Gastroesophageal sphincter (tissue), 4 donors: ENCODE results near the gene KCNH3. TPM values are rescaled to one million over a fixed set of nuclear protein-coding genes. Genes with fewer than 3 reads are reported as not detected.

Experiments
- ATAC-seq: fragments of 150-250 bp; one replicate; pipeline ENCODE4 v1.9.1; 2016; ENCODE audit warnings: mild to moderate bottlenecking, moderate library complexity
- H3K27ac ChIP-seq, 4 donors: fragments of 200-600 bp; sonication (generic) in 3 of 4; 1 replicate in 3 of 4; 2 replicates in 1 of 4; pipeline ENCODE4 v1.5.1; 2016 to 2019
- H3K27me3 ChIP-seq: fragments of 200-600 bp; sonication (generic); one replicate; pipeline ENCODE4 v1.5.1; 2019
- H3K36me3 ChIP-seq, 2 donors: fragments of 200-600 bp; sonication (generic); one replicate each; pipeline ENCODE4 v1.5.1; 2019; ENCODE audit warnings: control low read depth in 1 of 2
- H3K4me1 ChIP-seq, 3 donors: fragments of 200-600 bp; sonication (generic); 1 replicate in 2 of 3; 2 replicates in 1 of 3; pipeline ENCODE4 v1.5.1; 2016 to 2019; ENCODE audit warnings: control low read depth in 2 of 3
- H3K4me3 ChIP-seq, 2 donors: fragments of 200-600 bp; sonication (generic); one replicate each; pipeline ENCODE4 v1.5.1; 2019; ENCODE audit warnings: mild to moderate bottlenecking in 1 of 2, moderate library complexity in 1 of 2
- H3K9me3 ChIP-seq, 3 donors: fragments of 200-600 bp; sonication (generic); one replicate each; pipeline ENCODE4 v1.5.1; 2017 to 2019; ENCODE audit warnings: control low read depth in 2 of 3
- EP300 ChIP-seq: sonication (generic); formaldehyde crosslinking; IDR thresholded peaks from one replicate; pipeline ENCODE4 v1.6.1; 2017; ENCODE audit warnings: antibody characterized with exemption, mild to moderate bottlenecking
- POLR2A ChIP-seq, 2 donors: fragments of 450-650 bp; IDR thresholded peaks; one replicate each; pipeline ENCODE4 v1.6.1; 2017; ENCODE audit warnings: antibody characterized with exemption in 2 of 2, mild to moderate bottlenecking in 2 of 2, moderate library complexity in 1 of 2
- POLR2AphosphoS5 ChIP-seq: sonication (generic); formaldehyde crosslinking; IDR thresholded peaks from one replicate; pipeline ENCODE4 v1.6.1; 2017; ENCODE audit warnings: antibody characterized with exemption
- WGBS, 2 donors: methylation state at CpG; one replicate each; pipeline ENCODE4 v1.1.5; 2018; ENCODE audit warnings: low coverage in 1 of 2; 5-methylcytosine and 5-hydroxymethylcytosine counted together
- total RNA-seq, 4 donors: library from RNA; depleted of rRNA; stranded (reverse); fragments of >200 nt; gene quantifications; one replicate each; pipeline ENCODE4 v1.1.0, GENCODE V29; 2016
- TF ChIP-seq, protein P1 (sequence below), 4 experiments: fragments of 200-600 bp in 2 of 4; fragments of 450-650 bp in 2 of 4; sonication (generic) in 1 of 4; IDR thresholded peaks; one replicate each; pipeline ENCODE4 v1.5.1; 2017 to 2019; ENCODE audit warnings: antibody characterized with exemption in 4 of 4, mild to moderate bottlenecking in 2 of 4, moderate library complexity in 2 of 4

KCNH3 gene
- total RNA-seq, 4 donors from 2014 or later = 0.13 to 0.69 (median 0.31) TPM; not detected in 1

DNA sequence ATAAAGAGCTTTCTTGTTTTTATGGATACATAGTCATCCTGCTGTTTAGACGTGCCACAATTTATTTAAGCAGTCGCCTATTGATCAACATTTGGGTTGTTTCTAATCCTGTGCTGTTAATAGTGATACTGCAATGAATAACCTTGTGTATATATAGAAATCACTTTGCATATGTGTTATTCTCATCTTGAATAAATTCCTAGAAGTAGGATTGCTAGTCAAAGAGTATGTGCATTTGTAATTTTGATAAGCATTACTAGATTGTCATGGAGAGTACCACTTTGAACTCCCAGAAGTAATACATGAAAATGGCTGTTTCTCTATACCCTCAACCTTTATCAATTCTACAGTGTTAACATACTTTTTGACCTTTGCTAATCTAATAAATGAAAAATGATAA is 44.9 kb upstream of the KCNH3 start:
- WGBS, 2 donors = 88 to 100% methylated on average over 2 of the region's 2 CpGs
- H3K36me3 ChIP-seq = peaks cover 0 to 50% of the 10 kb centered on the region in 2 donors

DNA sequence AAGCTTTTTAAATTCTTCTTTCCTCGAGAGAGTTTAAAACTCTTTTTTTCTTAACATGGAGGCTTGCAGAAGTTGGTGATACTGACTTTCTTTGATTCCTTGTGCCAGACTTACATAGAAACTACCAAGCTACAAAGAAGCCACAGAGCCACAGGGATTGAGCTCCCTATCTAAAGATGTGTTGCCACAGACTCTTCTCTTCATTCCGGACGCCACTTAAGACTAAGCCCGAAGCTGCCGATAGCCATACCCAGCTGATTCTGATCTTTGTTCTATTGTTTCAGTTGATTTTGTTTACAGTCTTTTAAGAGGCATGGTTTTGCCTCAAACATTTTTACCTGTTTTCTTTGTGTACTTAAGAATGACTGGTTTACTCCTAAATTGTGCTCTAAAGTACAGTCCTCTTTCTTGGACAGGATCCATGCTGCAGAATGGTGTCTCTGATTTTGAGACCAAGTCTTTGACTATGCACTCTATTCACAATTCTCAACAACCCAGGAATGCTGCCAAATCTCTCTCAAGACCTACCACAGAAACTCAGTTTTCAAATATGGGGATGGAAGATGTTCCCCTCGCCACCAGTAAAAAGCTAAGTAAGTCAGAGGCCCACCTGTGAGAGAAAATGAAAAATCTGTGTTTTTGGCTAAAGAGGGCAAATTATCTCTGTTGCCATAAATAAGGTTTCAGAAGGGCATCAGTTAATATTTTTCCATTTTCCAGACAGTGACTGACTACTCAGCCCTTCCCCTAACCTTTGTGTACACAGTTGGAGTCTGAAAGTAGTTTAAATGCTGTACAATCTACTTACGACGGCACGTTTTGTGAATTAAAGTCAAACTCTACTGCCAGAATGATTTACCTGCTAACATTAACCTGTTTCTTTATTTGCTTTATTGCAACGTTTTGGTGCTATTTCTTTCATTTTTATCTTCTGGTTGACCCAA is 42.1 kb upstream of the KCNH3 start:
- Histone ChIP-seq H3K4me3 (no peak overlapping the region), H3K27ac (no peak overlapping the region), H3K9me3 (no peaks in the 10 kb centered on the region), H3K36me3 (peaks cover 2 to 50% of the 10 kb centered on the region in 2 donors), H3K27me3 (no peaks in the 10 kb centered on the region), H3K4me1 (no peaks in the 10 kb centered on the region)
- TF ChIP-seq POLR2AphosphoS5 (no peak), POLR2A (IDR thresholded peaks at IDR 0.05) (no peak), EP300 (no peak)
- TF ChIP-seq, protein P1, sequence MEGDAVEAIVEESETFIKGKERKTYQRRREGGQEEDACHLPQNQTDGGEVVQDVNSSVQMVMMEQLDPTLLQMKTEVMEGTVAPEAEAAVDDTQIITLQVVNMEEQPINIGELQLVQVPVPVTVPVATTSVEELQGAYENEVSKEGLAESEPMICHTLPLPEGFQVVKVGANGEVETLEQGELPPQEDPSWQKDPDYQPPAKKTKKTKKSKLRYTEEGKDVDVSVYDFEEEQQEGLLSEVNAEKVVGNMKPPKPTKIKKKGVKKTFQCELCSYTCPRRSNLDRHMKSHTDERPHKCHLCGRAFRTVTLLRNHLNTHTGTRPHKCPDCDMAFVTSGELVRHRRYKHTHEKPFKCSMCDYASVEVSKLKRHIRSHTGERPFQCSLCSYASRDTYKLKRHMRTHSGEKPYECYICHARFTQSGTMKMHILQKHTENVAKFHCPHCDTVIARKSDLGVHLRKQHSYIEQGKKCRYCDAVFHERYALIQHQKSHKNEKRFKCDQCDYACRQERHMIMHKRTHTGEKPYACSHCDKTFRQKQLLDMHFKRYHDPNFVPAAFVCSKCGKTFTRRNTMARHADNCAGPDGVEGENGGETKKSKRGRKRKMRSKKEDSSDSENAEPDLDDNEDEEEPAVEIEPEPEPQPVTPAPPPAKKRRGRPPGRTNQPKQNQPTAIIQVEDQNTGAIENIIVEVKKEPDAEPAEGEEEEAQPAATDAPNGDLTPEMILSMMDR (IDR thresholded peaks at IDR 0.05) = no peak
- WGBS, 2 donors = 79 to 83% methylated on average over 8 to 10 of the region's 10 CpGs
- ATAC-seq = no peak

More for the DNA sequence above, 44.9 kb upstream of the KCNH3 start:
- no peak for TF ChIP-seq EP300
- TF ChIP-seq, protein P1 (IDR thresholded peaks at IDR 0.05) = no peak
- no peak for ATAC-seq
- Histone ChIP-seq H3K4me1 (no peaks in the 10 kb centered on the region), H3K9me3 (no peaks in the 10 kb centered on the region), H3K27me3 (no peaks in the 10 kb centered on the region), H3K27ac (no peak overlapping the region), H3K4me3 (no peak overlapping the region)

DNA sequence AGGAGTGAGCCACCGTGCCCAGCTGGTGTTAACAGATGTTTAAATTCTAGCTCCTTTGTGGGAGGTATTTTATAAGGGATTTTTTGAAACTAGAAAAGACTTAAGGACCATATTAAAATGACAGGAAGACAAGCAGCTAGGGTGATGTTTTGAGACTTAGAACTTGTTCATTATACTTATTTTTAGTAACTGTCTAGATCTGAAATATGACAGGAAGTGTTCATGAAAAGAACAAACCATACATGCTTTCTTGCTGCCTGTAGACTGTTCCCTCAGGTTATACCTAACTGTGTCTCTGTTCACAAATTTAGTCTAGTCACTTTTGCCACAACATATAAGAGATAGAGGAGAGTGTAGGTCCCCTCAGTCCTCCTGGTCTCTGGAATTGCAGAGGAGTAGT is 36.9 kb upstream of the KCNH3 start:
- Histone ChIP-seq H3K9me3 (no peaks in the 10 kb centered on the region), H3K4me1 (no peaks in the 10 kb centered on the region), H3K36me3 (peaks cover 2 to 49% of the 10 kb centered on the region in 2 donors), H3K27me3 (no peaks in the 10 kb centered on the region), H3K27ac (no peak overlapping the region), H3K4me3 (no peak overlapping the region)
- TF ChIP-seq, protein P1 (IDR thresholded peaks at IDR 0.05) = no peak
- TF ChIP-seq POLR2A (IDR thresholded peaks at IDR 0.05) (no peak), POLR2AphosphoS5 (no peak), EP300 (no peak)
- WGBS, 2 donors = 67 to 91% methylated on average over 1 of the region's 1 CpG
- ATAC-seq = no peak

DNA sequence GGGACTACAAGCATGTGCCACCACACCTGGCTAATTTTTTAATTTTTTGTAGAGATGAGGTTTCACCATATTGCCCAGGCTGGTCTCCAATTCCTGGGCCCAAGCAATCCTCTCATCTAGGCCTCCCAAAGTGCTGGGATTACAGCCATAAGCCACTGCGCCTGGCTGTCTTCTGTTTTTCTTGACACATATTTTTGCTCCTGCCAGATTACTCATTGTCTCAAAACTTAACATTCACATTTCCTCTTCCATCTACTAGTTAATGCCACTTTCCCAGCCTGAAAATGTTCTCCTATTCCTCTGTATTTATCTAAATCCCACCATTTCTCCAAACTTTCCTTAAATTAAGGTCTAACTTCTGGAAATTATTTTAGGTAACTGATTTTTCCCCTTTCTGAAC is 36.2 kb upstream of the KCNH3 start:
- Histone ChIP-seq H3K4me1 (no peaks in the 10 kb centered on the region), H3K9me3 (no peaks in the 10 kb centered on the region), H3K4me3 (no peak overlapping the region), H3K27ac (no peak overlapping the region), H3K36me3 (peaks cover 2 to 42% of the 10 kb centered on the region in 2 donors), H3K27me3 (no peaks in the 10 kb centered on the region)
- TF ChIP-seq, protein P1 (IDR thresholded peaks at IDR 0.05) = no peak
- TF ChIP-seq POLR2AphosphoS5 (no peak), POLR2A (IDR thresholded peaks at IDR 0.05) (no peak), EP300 (no peak)
- no peak for ATAC-seq
- WGBS, 2 donors = 100% methylated on average over 1 of the region's 1 CpG

DNA sequence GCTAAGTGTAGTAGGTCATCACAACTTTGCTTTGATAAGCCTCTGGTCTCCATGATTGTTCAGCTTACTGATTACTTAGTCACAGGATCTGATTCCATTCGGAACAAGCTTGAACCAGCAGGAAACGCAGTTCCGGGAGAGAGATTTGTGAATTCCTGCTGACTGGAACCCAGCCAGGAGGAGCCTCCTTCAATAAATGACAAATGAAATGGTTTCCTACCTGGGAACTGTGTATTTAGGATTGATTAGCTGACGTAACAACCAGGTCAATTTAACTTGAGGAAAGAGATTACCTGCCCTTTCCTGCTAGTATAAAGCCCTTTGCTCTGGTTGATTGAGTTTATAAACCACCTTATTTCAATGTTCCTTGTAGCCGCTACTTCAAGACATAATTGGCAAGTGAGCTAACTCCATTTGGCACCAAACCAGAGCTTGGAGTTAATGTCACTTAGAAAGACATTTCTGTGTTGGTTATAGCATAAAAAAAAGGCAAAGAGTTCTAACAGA is 35.1 kb upstream of the KCNH3 start:
- H3K27ac ChIP-seq = no peak overlapping the region
- peaks cover 2 to 40% of the 10 kb centered on the region in 2 donors for H3K36me3 ChIP-seq
- H3K4me3 ChIP-seq = no peak overlapping the region
- H3K9me3 ChIP-seq = no peaks in the 10 kb centered on the region
- H3K27me3 ChIP-seq = no peaks in the 10 kb centered on the region
- TF ChIP-seq, protein P1 (IDR thresholded peaks at IDR 0.05) = no peak
- TF ChIP-seq POLR2AphosphoS5 = no peak
- TF ChIP-seq POLR2A (IDR thresholded peaks at IDR 0.05) = no peak
- TF ChIP-seq EP300 = no peak
- no peak for ATAC-seq
- H3K4me1 ChIP-seq = no peaks in the 10 kb centered on the region
- 31 to 78% methylated on average over 5 of the region's 5 CpGs for WGBS, 2 donors
